Mucosa of rectum (tissue), 2 donors: ENCODE measurements around the gene TUT4.

Experiments used
- H3K27ac ChIP-seq, 2 donors: one replicate each; pipeline ENCODE4 v1.7.0; 2013; ENCODE audit warnings: inconsistent platforms in 2 of 2, low read depth in 2 of 2, low read length in 2 of 2
- H3K27me3 ChIP-seq, 2 donors: one replicate each; pipeline ENCODE4 v1.7.0; 2013; ENCODE audit warnings: low read length in 2 of 2; ENCODE audit not compliant: control insufficient read depth in 2 of 2, insufficient read depth in 2 of 2
- H3K36me3 ChIP-seq, 2 donors: one replicate each; pipeline ENCODE4 v1.7.0; 2013; ENCODE audit warnings: low read length in 2 of 2; ENCODE audit not compliant: control insufficient read depth in 2 of 2, insufficient read depth in 2 of 2
- H3K4me1 ChIP-seq, 2 donors: one replicate each; pipeline ENCODE4 v1.7.0; 2013; ENCODE audit warnings: low read length in 2 of 2, mild to moderate bottlenecking in 1 of 2; ENCODE audit not compliant: control insufficient read depth in 2 of 2, insufficient read depth in 2 of 2
- H3K4me3 ChIP-seq, 2 donors: one replicate each; pipeline ENCODE4 v1.7.0; 2013; ENCODE audit warnings: low read length in 2 of 2
- H3K9ac ChIP-seq, 2 donors: one replicate each; pipeline ENCODE4 v1.7.0; 2013; ENCODE audit warnings: low read length in 2 of 2, low read depth in 1 of 2, mild to moderate bottlenecking in 1 of 2
- H3K9me3 ChIP-seq, 2 donors: one replicate each; pipeline ENCODE4 v1.7.0; 2013; ENCODE audit warnings: low read length in 2 of 2; ENCODE audit not compliant: control insufficient read depth in 2 of 2
- donor health status: healthy.
- donor health status: Normal muscosa, but diverticular disease.

TUT4 gene

GRCh38 chr1:52477876-52478275, 75.0 kb downstream of the TUT4 start:
- H3K4me3 ChIP-seq, result no peak overlapping the region
- H3K9me3 ChIP-seq, result no peaks in the 10 kb centered on the region
- peaks cover 4 to 9% of the 10 kb centered on the region in 2 donors for H3K36me3 ChIP-seq

GRCh38 chr1:52476943-52477342, 75.9 kb downstream of the TUT4 start:
- Histone ChIP-seq H3K9me3 (no peaks in the 10 kb centered on the region), H3K36me3 (peaks cover 4 to 9% of the 10 kb centered on the region in 2 donors), H3K4me1 (no peaks in the 10 kb centered on the region), H3K27ac (no peak overlapping the region), H3K9ac (no peak overlapping the region), H3K4me3 (no peak overlapping the region), H3K27me3 (no peaks in the 10 kb centered on the region)

More at GRCh38 chr1:52477876-52478275, 75.0 kb downstream of the TUT4 start:
- H3K9ac ChIP-seq, result no peak overlapping the region
- H3K27ac ChIP-seq, result no peak overlapping the region
- no peaks in the 10 kb centered on the region for H3K4me1 ChIP-seq
- H3K27me3 ChIP-seq, result no peaks in the 10 kb centered on the region

GRCh38 chr1:52474807-52475206, 78.1 kb downstream of the TUT4 start:
- H3K4me3 ChIP-seq, result no peak overlapping the region
- H3K9ac ChIP-seq, result no peak overlapping the region
- H3K9me3 ChIP-seq, result no peaks in the 10 kb centered on the region
- peaks cover 4 to 9% of the 10 kb centered on the region in 2 donors for H3K36me3 ChIP-seq
- no peak overlapping the region for H3K27ac ChIP-seq
- no peaks in the 10 kb centered on the region for H3K4me1 ChIP-seq
- H3K27me3 ChIP-seq, result no peaks in the 10 kb centered on the region

GRCh38 chr1:52473039-52473438, 79.9 kb downstream of the TUT4 start:
- no peak overlapping the region for H3K4me3 ChIP-seq
- H3K27me3 ChIP-seq, result no peaks in the 10 kb centered on the region
- H3K9ac ChIP-seq, result no peak overlapping the region
- no peaks in the 10 kb centered on the region for H3K4me1 ChIP-seq
- H3K9me3 ChIP-seq, result no peaks in the 10 kb centered on the region
- peaks cover 4 to 9% of the 10 kb centered on the region in 2 donors for H3K36me3 ChIP-seq
- no peak overlapping the region for H3K27ac ChIP-seq

- Histone ChIP-seq H3K9ac (no peak overlapping the region), H3K4me1 (no peaks in the 10 kb centered on the region), H3K9me3 (no peaks in the 10 kb centered on the region), H3K4me3 (no peak overlapping the region), H3K27me3 (no peaks in the 10 kb centered on the region), H3K36me3 (peaks cover 4 to 9% of the 10 kb centered on the region in 2 donors), H3K27ac (no peak overlapping the region)
Observed at GRCh38 chr1:52472384-52472783, 80.5 kb downstream of the TUT4 start.

- no peak overlapping the region for H3K27ac ChIP-seq
- no peaks in the 10 kb centered on the region for H3K9me3 ChIP-seq
- no peaks in the 10 kb centered on the region for H3K27me3 ChIP-seq
- H3K36me3 ChIP-seq, result no peaks in the 10 kb centered on the region
- H3K4me3 ChIP-seq, result no peak overlapping the region
- H3K4me1 ChIP-seq, result no peaks in the 10 kb centered on the region
- H3K9ac ChIP-seq, result no peak overlapping the region
Observed at GRCh38 chr1:52469108-52469507, 83.8 kb downstream of the TUT4 start.

- no peak overlapping the region for H3K4me3 ChIP-seq
- no peaks in the 10 kb centered on the region for H3K36me3 ChIP-seq
- no peaks in the 10 kb centered on the region for H3K27me3 ChIP-seq
- no peaks in the 10 kb centered on the region for H3K9me3 ChIP-seq
- H3K4me1 ChIP-seq, result no peaks in the 10 kb centered on the region
- no peak overlapping the region for H3K27ac ChIP-seq
- no peak overlapping the region for H3K9ac ChIP-seq
Observed at GRCh38 chr1:52463891-52464290, 89.0 kb downstream of the TUT4 start.

GRCh38 chr1:52461821-52462220, 91.1 kb downstream of the TUT4 start:
- Histone ChIP-seq H3K27ac (no peak overlapping the region), H3K9me3 (no peaks in the 10 kb centered on the region), H3K27me3 (no peaks in the 10 kb centered on the region), H3K4me1 (no peaks in the 10 kb centered on the region), H3K4me3 (no peak overlapping the region), H3K36me3 (peaks cover 0 to 5% of the 10 kb centered on the region in 2 donors), H3K9ac (no peak overlapping the region)

- Histone ChIP-seq H3K27ac (no peak overlapping the region), H3K9me3 (no peaks in the 10 kb centered on the region), H3K9ac (no peak overlapping the region), H3K4me1 (no peaks in the 10 kb centered on the region), H3K27me3 (no peaks in the 10 kb centered on the region), H3K36me3 (peaks cover 0 to 5% of the 10 kb centered on the region in 2 donors), H3K4me3 (no peak overlapping the region)
Observed at GRCh38 chr1:52460694-52461093, 92.2 kb downstream of the TUT4 start.

- H3K9me3 ChIP-seq, result no peaks in the 10 kb centered on the region
- H3K4me1 ChIP-seq, result no peaks in the 10 kb centered on the region
- no peak overlapping the region for H3K4me3 ChIP-seq
- no peak overlapping the region for H3K27ac ChIP-seq
- peaks cover 0 to 12% of the 10 kb centered on the region in 2 donors for H3K36me3 ChIP-seq
- no peaks in the 10 kb centered on the region for H3K27me3 ChIP-seq
- no peak overlapping the region for H3K9ac ChIP-seq
Observed at GRCh38 chr1:52455686-52456085, 97.2 kb downstream of the TUT4 start.

- Histone ChIP-seq H3K36me3 (peaks cover 0 to 12% of the 10 kb centered on the region in 2 donors), H3K27me3 (no peaks in the 10 kb centered on the region), H3K4me1 (no peaks in the 10 kb centered on the region), H3K27ac (no peak overlapping the region), H3K9ac (no peak overlapping the region), H3K4me3 (no peak overlapping the region), H3K9me3 (no peaks in the 10 kb centered on the region)
Observed at GRCh38 chr1:52454779-52455178, 98.1 kb downstream of the TUT4 start.
